Gastrocnemius medialis (tissue), 4 donors: ENCODE measurements around the gene KCNK4.

Experiments
- CTCF ChIP-seq, 5 experiments: fragments of 450-650 bp in 3 of 5; fragments of 200-600 bp in 2 of 5; sonication (generic) in 2 of 5; IDR thresholded peaks in 4 of 5; conservative IDR thresholded peaks in 1 of 5; 1 replicate in 4 of 5; 2 replicates in 1 of 5; pipeline ENCODE4 v1.5.1; 2016 to 2019; ENCODE audit warnings: antibody characterized with exemption in 5 of 5, mild to moderate bottlenecking in 3 of 5, moderate library complexity in 3 of 5
- POLR2A ChIP-seq, 2 donors: fragments of 450-650 bp; IDR thresholded peaks; one replicate each; pipeline ENCODE4 v1.6.1; 2017; ENCODE audit warnings: antibody characterized with exemption in 2 of 2, mild to moderate bottlenecking in 2 of 2, moderate library complexity in 2 of 2

GRCh38 chr11:64312947-64313346, 21.8 kb downstream of the KCNK4 start:
- TF ChIP-seq CTCF (IDR thresholded peaks at IDR 0.05 in 4 of 5, conservative IDR thresholded peaks at IDR 0.05 in 1 of 5) (no peak), POLR2A (IDR thresholded peaks at IDR 0.05) (no peak)
